ENCODE measurements around the gene PAX7.

Gene PAX7

DNA sequence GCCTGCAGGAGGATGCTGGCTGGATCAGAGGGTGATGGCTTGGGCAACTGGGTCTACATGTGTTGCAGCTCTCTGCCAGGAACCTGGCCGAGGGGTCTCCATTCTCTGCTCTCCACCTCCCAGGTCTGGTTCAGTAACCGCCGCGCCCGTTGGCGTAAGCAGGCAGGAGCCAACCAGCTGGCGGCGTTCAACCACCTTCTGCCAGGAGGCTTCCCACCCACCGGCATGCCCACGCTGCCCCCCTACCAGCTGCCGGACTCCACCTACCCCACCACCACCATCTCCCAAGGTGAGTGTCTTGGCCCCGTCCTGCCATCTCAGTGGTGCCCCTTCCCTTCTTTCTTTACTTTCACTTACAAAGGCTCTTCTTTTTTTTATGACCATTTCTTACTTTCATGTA is 69.9 kb downstream of the PAX7 start:
- H3K4me3 ChIP-seq (replicated peaks; ENCODE audit: insufficient read depth, low read length), result no peak overlapping the region
- no peak overlapping the region for H3K27ac ChIP-seq (replicated peaks)
- TF ChIP-seq POLR2AphosphoS5 (IDR thresholded peaks at IDR 0.05; ENCODE audit: low read depth), result no peak
- no peak for TF ChIP-seq GABPA (IDR thresholded peaks at IDR 0.05; ENCODE audit: low read depth)
- no peak for TF ChIP-seq CTCF (IDR thresholded peaks at IDR 0.05; ENCODE audit: insufficient read depth, low read length)
- TF ChIP-seq REST (IDR thresholded peaks at IDR 0.05; ENCODE audit: insufficient replicate concordance, low read depth), result no peak
- no peak for TF ChIP-seq SPI1 (IDR thresholded peaks at IDR 0.05; ENCODE audit: borderline replicate concordance, low read depth)
- no peak for DNase-seq (ENCODE audit: low read depth in 1 of 2, low spot score in 1 of 2)
- no peaks in the 10 kb centered on the region for H3K27me3 ChIP-seq (ENCODE audit: insufficient read depth, poor library complexity, severe bottlenecking)

GRCh38 chr1:18701183-18701582 is 70.5 kb downstream of the PAX7 start:
- no peak for TF ChIP-seq POLR2AphosphoS5 (IDR thresholded peaks at IDR 0.05; ENCODE audit: low read depth)
- TF ChIP-seq GABPA (IDR thresholded peaks at IDR 0.05; ENCODE audit: low read depth), result no peak
- TF ChIP-seq SPI1 (IDR thresholded peaks at IDR 0.05; ENCODE audit: borderline replicate concordance, low read depth), result no peak
- no peak for TF ChIP-seq REST (IDR thresholded peaks at IDR 0.05; ENCODE audit: insufficient replicate concordance, low read depth)
- no peak for TF ChIP-seq CTCF (IDR thresholded peaks at IDR 0.05; ENCODE audit: insufficient read depth, low read length)
- H3K27me3 ChIP-seq (ENCODE audit: insufficient read depth, poor library complexity, severe bottlenecking), result no peaks in the 10 kb centered on the region

DNA sequence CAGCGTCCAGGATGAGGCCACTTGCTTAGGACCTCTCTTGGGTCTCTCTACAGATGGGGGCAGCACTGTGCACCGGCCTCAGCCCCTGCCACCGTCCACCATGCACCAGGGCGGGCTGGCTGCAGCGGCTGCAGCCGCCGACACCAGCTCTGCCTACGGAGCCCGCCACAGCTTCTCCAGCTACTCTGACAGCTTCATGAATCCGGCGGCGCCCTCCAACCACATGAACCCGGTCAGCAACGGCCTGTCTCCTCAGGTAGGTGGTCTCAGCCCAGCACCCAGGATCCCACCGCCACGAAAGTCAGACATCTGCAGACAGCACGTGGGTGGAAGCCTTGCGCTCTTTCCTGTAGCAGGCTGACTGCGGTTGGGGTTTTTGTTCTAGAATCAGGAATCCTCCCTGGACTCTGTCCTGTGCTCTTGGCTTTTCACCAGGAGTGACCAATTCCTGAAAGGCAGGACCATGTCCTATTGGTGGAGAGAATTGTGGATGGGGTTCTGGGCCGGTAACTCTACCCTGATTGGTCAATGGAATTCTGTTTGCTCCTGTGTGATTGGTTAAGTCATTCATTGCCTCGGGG is 72.5 kb downstream of the PAX7 start:
- Histone ChIP-seq H3K27me3 (ENCODE audit: insufficient read depth, poor library complexity, severe bottlenecking) (no peaks in the 10 kb centered on the region), H3K27ac (replicated peaks) (no peak overlapping the region), H3K4me3 (replicated peaks; ENCODE audit: insufficient read depth, low read length) (no peak overlapping the region)
- no peak for DNase-seq (ENCODE audit: low read depth in 1 of 2, low spot score in 1 of 2)
- TF ChIP-seq GABPA (IDR thresholded peaks at IDR 0.05; ENCODE audit: low read depth) (no peak), REST (IDR thresholded peaks at IDR 0.05; ENCODE audit: insufficient replicate concordance, low read depth) (no peak), POLR2AphosphoS5 (IDR thresholded peaks at IDR 0.05; ENCODE audit: low read depth) (no peak), CTCF (IDR thresholded peaks at IDR 0.05; ENCODE audit: insufficient read depth, low read length) (no peak), SPI1 (IDR thresholded peaks at IDR 0.05; ENCODE audit: borderline replicate concordance, low read depth) (no peak)

More at GRCh38 chr1:18701183-18701582, 70.5 kb downstream of the PAX7 start:
- Histone ChIP-seq H3K27ac (replicated peaks) (no peak overlapping the region), H3K4me3 (replicated peaks; ENCODE audit: insufficient read depth, low read length) (no peak overlapping the region)
- DNase-seq (ENCODE audit: low read depth in 1 of 2, low spot score in 1 of 2), result no peak

Measured in HL-60 (cell line).